Activated T-cell treated with anti-CD3 and anti-CD28 coated beads, Interleukin-2, amount 50 U/mL, for 72 hours (primary cell): ENCODE data around the gene ZBTB8B. TPM values are rescaled to one million over a fixed set of nuclear protein-coding genes. Genes with fewer than 3 reads are reported as not detected.
"Not testable (repeated sequence)": the region's sequence is repeated elsewhere in the genome, so short reads cannot be mapped to it uniquely, and the experiment has no call there.

Source experiments
- ATAC-seq, 2 donors: fragments of 150-1000 bp; cut with Tn5 transposase; replicated peaks in 1 of 2; 2 replicates each; pipeline ENCODE4 v1.10.0; 2021; ENCODE audit warnings: moderate library complexity in 2 of 2, mild to moderate bottlenecking in 1 of 2
- DNase-seq, 2 donors: peaks; one replicate each; pipeline ENCODE4 v3.0.0; 2021 to 2022; ENCODE audit warnings: mixed read lengths in 1 of 2
- H3K27ac Mint-ChIP-seq: one replicate; pipeline ENCODE4 v1.8.0; 2022; ENCODE audit warnings: mild to moderate bottlenecking, moderate library complexity, mixed read lengths
- H3K27me3 Mint-ChIP-seq: one replicate; pipeline ENCODE4 v1.8.0; 2022; ENCODE audit warnings: low read depth, mixed read lengths
- H3K36me3 Mint-ChIP-seq, 2 donors: one replicate each; pipeline ENCODE4 v1.8.0; 2022; ENCODE audit warnings: mixed read lengths in 2 of 2, mild to moderate bottlenecking in 1 of 2; ENCODE audit not compliant: insufficient read depth in 2 of 2
- H3K4me1 Mint-ChIP-seq: one replicate; pipeline ENCODE4 v1.8.0; 2022; ENCODE audit warnings: low read depth, mixed read lengths
- H3K4me3 Mint-ChIP-seq, 2 donors: one replicate each; pipeline ENCODE4 v1.8.0; 2022; ENCODE audit warnings: mild to moderate bottlenecking in 2 of 2, mixed read lengths in 2 of 2, moderate library complexity in 2 of 2
- H3K9me3 Mint-ChIP-seq, 2 donors: one replicate each; pipeline ENCODE4 v1.8.0; 2022; ENCODE audit warnings: mixed read lengths in 2 of 2
- total RNA-seq, 2 donors: library from RNA; stranded (reverse); gene quantifications; one replicate each; pipeline ENCODE4 v1.2.3, GENCODE V29; 2022

Gene ZBTB8B
- total RNA-seq, 2 donors from 2014 or later = not detected

DNA sequence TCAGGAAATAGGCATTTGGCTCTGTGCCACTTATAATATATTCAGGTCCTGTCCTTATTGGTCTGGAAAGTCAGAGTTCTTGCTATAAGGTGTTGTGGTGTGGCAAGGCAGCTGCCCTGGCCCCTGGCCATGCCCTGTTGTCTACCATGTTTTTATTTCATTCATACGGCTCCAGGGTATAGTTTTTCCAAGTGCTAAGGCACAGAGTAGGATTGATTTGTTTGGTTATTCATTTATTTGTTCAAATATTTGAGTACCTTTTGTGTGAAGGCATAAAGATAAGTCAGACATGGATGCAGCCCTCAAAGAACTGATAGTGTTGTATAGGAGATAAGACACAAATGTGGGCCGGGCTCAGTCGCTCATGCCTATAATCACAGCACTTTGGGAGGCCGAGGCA is 10.1 kb downstream of the ZBTB8B start:
- Mint-ChIP-seq H3K27me3 (peaks cover 21% of the 10 kb centered on the region), H3K4me1 (no peaks in the 10 kb centered on the region), H3K27ac (no peak overlapping the region), H3K36me3 (no peaks in the 10 kb centered on the region), H3K4me3 (no peak overlapping the region), H3K9me3 (no peaks in the 10 kb centered on the region)
- ATAC-seq (no peak), DNase-seq (no peak)

DNA sequence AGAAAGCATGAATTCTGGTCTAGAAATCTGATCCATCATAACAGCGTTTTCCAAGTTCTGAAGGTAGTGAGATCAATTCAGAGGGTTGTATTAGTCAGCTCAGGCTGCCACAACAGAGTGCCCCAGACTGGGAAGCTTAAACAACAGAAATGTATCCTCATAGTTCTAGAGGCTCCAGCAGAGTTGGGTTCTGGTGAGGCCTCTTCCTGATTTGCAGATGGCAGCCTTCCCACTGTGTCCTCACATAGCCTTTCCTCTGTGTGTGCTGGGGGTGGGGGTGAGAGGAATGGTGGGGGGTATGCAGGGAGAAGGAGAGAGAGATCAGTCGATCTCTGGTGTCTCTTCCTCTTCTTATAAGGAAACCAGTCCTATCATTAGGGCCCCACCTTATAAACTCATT is 15.1 kb downstream of the ZBTB8B start:
- H3K4me3 Mint-ChIP-seq = no peak overlapping the region
- H3K27me3 Mint-ChIP-seq = peaks cover 21% of the 10 kb centered on the region
- no peaks in the 10 kb centered on the region for H3K9me3 Mint-ChIP-seq

DNA sequence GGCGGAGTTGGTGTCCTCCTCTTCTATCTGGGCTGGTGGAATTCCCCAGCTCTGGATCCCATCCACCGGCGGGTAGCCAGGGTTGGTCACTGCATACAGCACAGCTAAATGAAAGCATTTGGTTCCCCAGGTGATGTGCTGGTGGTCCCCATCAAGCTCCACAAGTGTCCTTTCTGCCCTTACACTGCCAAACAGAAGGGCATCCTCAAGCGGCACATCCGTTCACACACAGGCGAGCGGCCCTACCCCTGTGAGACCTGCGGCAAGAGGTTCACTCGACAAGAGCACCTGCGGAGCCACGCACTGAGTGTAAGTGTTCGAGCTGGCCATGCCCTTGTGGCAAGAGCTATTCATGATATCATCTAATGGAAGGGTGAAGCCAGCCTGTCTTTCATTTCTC is 15.9 kb downstream of the ZBTB8B start:
- H3K9me3 Mint-ChIP-seq = no peaks in the 10 kb centered on the region
- no peak overlapping the region for H3K27ac Mint-ChIP-seq
- no peaks in the 10 kb centered on the region for H3K36me3 Mint-ChIP-seq
- no peaks in the 10 kb centered on the region for H3K4me1 Mint-ChIP-seq
- no peak for ATAC-seq
- no peak overlapping the region for H3K4me3 Mint-ChIP-seq
- DNase-seq = no peak
- peaks cover 15% of the 10 kb centered on the region for H3K27me3 Mint-ChIP-seq

More for the DNA sequence above, 15.1 kb downstream of the ZBTB8B start:
- H3K27ac Mint-ChIP-seq = no peak overlapping the region
- no peaks in the 10 kb centered on the region for H3K4me1 Mint-ChIP-seq
- no peak for DNase-seq
- ATAC-seq = no peak
- H3K36me3 Mint-ChIP-seq = no peaks in the 10 kb centered on the region

DNA sequence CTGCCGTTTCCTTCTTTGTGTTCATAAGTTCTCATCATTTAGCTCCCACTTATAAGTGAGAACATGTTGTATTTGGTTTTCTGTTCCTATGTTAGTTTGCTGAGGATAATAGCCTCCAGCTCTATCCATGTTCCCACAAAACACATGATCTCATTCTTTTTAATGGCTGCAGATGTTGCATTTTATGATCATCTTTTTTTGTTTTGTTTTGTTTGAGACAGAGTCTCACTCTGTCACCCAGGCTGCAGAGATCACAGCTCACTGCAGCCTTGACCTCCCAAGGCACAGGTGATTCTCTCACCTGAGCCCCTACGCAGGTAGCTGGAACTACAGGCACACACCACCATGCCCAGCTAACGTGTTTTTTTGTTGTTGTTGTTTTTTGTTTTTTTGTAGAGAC is 16.9 kb downstream of the ZBTB8B start:
- not testable (repeated sequence) for H3K27ac Mint-ChIP-seq, H3K27me3 Mint-ChIP-seq, H3K9me3 Mint-ChIP-seq, DNase-seq, H3K4me1 Mint-ChIP-seq, ATAC-seq, H3K4me3 Mint-ChIP-seq, H3K36me3 Mint-ChIP-seq

DNA sequence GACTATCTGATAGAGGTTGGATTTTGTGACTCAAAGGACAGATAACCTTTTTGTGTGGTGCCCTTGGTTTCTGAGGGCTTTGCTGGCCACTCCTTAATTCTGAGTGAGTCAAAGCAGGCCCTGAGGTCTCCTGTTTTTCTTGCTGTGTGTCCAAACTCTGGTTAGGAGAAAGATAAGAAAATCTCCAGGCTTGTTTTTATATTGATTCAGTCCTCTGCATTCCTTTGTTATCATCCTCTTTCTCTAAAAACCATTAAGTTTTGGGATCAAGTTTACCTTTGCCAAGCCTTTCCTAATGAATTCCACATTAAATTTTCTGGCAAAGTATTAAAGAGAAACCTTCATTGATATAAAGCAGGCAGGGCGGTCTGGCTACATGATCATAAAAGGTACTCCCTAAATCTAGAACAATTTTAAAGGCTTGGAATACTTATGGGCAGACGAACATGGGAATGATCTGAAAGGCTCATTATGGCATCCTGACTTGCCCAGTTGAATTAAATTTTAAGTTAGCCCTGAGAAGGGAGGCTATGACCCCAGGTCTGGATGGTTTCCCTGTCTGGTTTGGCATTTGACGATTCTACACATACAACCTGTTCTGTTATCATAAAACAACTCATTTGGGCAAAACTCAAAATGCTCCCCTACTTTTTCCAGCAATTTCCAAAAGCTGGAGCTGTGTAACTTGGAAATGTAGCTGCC is 20.8 kb downstream of the ZBTB8B start:
- no peak overlapping the region for H3K4me3 Mint-ChIP-seq
- peaks cover 4% of the 10 kb centered on the region for H3K27me3 Mint-ChIP-seq
- DNase-seq (no peak), ATAC-seq (no peak)
- no peaks in the 10 kb centered on the region for H3K4me1 Mint-ChIP-seq
- H3K9me3 Mint-ChIP-seq = no peaks in the 10 kb centered on the region
- no peak overlapping the region for H3K27ac Mint-ChIP-seq
- no peaks in the 10 kb centered on the region for H3K36me3 Mint-ChIP-seq

DNA sequence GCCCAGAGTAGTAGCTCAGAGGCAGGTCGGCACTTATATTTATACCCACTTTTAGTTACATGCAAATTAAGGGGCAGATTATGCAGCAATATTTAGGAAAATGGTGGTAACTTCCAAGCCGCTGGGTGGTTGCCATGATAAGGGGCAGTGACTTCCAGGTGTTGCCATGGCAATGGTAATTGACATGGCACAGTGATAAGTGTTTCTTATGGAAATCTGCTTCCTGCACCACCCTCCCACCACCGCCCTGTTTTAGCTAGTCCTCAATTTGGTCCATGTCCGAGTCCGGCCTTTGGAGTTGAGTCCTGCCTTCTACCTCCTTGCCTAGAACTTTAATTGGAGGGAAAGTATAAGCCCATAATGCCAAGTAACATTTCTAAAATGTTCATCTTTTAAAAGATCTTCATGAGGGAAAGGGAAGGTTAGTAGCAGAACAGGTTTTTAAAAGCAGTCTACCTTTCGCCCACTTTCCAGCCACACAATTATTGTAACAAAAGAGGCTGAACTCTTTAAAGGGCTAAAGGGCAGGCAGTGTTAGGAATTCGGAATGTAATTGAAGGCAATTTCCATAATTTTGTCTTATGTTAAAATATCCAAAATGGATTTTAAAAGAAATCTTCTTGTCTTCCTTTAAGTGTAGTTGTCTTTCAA is 21.7 kb downstream of the ZBTB8B start:
- Mint-ChIP-seq H3K9me3 (no peaks in the 10 kb centered on the region), H3K27me3 (peaks cover 4% of the 10 kb centered on the region), H3K36me3 (no peaks in the 10 kb centered on the region), H3K4me1 (no peaks in the 10 kb centered on the region), H3K4me3 (no peak overlapping the region), H3K27ac (no peak overlapping the region)
- ATAC-seq = no peak
- DNase-seq = no peak

DNA sequence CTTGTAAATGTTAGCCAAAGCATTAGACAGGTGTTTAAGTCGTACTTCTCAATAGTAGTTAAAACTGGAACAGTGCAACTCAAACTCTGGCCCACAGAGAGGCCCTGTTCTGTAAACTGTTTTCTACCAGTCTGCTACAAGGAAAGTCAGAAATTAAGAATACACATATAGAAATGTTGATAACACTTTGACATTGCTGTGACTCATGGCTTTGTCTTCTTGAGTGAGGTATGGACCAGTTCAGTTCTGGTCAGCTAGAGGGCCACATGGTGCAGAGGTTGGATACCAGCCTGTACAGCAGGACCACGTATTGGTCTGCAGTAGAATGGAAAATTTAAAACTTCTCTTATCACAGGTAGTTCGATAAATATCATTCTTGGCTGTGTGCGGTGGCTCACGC is 22.3 kb downstream of the ZBTB8B start:
- H3K36me3 Mint-ChIP-seq = no peaks in the 10 kb centered on the region
- DNase-seq (no peak), ATAC-seq (no peak)
- no peak overlapping the region for H3K27ac Mint-ChIP-seq
- no peak overlapping the region for H3K4me3 Mint-ChIP-seq
- no peaks in the 10 kb centered on the region for H3K4me1 Mint-ChIP-seq
- H3K27me3 Mint-ChIP-seq = peaks cover 4% of the 10 kb centered on the region
- no peaks in the 10 kb centered on the region for H3K9me3 Mint-ChIP-seq

DNA sequence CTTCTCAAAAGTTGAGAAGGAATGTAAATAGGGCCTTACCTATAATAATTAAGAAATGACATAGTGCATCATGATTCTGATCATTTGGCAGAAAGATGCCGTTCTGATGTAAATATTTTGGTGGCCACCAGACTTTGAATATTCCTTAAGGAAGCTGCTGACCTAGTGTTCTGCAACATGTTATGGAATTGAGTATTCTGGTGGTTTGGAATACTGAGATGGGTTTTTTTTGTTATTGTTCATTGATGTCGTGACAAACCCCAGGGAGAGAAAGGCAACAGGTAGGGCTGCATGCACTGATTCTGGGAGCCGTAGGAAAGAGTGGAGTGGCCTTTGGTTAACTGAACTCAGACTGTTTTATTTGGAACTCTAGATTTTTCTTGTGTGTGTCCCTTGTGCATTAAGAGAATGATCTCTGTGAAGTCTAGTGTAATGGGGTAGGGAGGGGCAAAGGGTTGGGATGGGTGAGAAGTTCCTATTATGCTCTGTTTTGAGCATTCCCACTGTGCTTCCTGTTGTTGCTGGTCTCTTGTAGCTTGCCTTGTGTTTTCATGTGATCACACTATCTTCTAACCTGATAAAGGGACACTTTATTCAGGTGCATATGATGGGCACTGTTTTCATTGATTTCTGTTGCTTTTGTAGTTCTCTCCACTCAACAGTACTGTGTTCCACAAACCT is 25.0 kb downstream of the ZBTB8B start:
- H3K27me3 Mint-ChIP-seq = peaks cover 4% of the 10 kb centered on the region
- no peak overlapping the region for H3K4me3 Mint-ChIP-seq
- no peak for DNase-seq
- no peak for ATAC-seq
- no peak overlapping the region for H3K27ac Mint-ChIP-seq
- no peaks in the 10 kb centered on the region for H3K36me3 Mint-ChIP-seq
- no peaks in the 10 kb centered on the region for H3K4me1 Mint-ChIP-seq
- no peaks in the 10 kb centered on the region for H3K9me3 Mint-ChIP-seq

DNA sequence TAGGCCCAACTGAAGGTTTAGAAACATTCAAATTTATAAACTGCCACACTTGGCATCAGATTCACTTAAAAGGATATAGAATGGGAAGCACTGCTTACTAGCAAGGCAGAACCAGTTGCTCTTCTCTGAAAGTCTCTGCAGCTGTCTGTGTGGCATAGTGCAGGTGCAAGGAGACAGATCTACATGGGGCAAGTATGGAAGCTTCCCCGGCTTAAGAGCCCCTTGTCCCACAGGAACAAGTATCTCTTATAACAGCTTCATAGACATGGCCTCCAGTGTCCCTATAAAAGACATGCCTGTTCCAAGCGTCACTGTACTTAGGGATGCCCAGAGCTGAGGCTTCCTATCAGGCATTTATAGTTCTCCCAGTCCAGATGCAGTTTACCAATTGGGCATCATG is 26.5 kb downstream of the ZBTB8B start:
- Mint-ChIP-seq H3K27me3 (peaks cover 4% of the 10 kb centered on the region), H3K27ac (no peak overlapping the region), H3K4me1 (no peaks in the 10 kb centered on the region), H3K9me3 (no peaks in the 10 kb centered on the region), H3K36me3 (no peaks in the 10 kb centered on the region), H3K4me3 (no peak overlapping the region)
- DNase-seq (no peak), ATAC-seq (no peak)

DNA sequence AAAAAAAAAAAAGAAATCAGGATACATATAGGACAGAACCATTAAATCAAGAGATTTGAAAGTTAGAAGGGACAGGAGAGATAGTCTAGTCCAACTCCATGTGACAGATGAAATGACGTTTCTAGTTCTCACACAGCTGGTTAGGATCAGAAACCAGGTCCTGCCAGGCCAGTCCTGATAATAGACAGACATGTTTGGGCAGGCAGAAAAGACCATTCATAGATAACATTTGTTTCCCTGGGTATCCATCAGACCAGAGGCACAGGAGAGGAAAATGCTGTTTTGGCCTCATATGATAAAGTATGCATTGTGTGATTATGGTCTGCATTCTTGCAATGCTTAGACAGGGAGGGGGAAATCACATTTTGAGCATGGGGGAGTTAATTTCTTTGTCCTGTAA is 29.3 kb downstream of the ZBTB8B start:
- DNase-seq (no peak), ATAC-seq (no peak)
- Mint-ChIP-seq H3K27ac (no peak overlapping the region), H3K36me3 (no peaks in the 10 kb centered on the region), H3K4me1 (no peaks in the 10 kb centered on the region), H3K27me3 (peaks cover 20% of the 10 kb centered on the region), H3K9me3 (no peaks in the 10 kb centered on the region), H3K4me3 (no peak overlapping the region)

DNA sequence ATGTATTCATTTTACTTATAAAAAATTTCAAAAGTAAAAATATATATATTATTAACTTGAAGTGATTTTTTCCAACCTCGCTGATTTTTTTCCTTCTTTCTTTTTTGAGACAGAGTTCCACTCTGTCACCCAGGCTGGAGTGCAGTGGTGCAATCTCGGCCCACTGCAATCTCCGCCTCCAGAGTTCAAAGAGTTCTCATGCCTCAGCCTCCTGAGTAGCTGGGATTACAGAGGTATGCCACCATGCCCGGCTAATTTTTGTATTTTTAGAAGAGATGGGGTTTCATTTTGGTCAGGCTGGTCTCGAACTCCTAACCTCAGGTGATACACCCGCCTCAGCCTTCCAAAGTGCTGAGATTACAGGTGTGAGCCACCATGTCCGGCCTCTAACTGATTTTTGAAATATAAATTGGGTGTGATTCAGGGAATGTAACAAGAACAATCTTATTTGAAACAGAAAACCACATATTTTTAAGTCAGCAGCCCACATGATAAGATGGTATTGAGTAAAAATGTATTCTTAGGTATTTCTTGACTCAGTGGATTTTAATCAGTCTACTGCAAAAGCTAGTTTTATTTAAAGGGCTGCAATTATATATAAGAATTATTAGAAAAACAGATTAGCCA is 30.0 kb downstream of the ZBTB8B start:
- ATAC-seq (no peak), DNase-seq (no peak)
- H3K4me1 Mint-ChIP-seq = no peaks in the 10 kb centered on the region
- H3K27ac Mint-ChIP-seq = no peak overlapping the region
- peaks cover 25% of the 10 kb centered on the region for H3K27me3 Mint-ChIP-seq
- H3K4me3 Mint-ChIP-seq = no peak overlapping the region
- no peaks in the 10 kb centered on the region for H3K9me3 Mint-ChIP-seq
- no peaks in the 10 kb centered on the region for H3K36me3 Mint-ChIP-seq

DNA sequence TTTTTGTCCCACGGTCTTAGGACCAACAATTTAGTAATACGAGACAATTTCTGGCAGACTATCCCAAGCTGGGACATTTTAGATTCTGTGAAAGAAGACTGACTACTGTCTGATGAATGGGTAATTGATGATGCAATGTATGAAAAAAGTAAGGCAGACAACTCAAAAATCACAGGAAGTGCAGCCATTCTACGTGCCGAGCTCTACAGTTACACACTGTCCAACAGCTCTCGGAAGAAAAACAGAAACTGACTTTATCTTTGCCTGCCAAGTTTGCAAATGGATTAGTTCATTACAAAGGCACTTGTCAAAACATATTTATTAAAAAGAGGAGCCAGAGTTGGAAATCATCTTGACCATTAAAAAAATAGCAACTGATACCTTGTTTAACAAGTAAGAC is 31.3 kb downstream of the ZBTB8B start:
- peaks cover 32% of the 10 kb centered on the region for H3K27me3 Mint-ChIP-seq
- H3K36me3 Mint-ChIP-seq = no peaks in the 10 kb centered on the region
- ATAC-seq (no peak), DNase-seq (no peak)
- H3K9me3 Mint-ChIP-seq = no peaks in the 10 kb centered on the region
- no peak overlapping the region for H3K27ac Mint-ChIP-seq
- no peak overlapping the region for H3K4me3 Mint-ChIP-seq
- H3K4me1 Mint-ChIP-seq = peaks cover 4% of the 10 kb centered on the region

DNA sequence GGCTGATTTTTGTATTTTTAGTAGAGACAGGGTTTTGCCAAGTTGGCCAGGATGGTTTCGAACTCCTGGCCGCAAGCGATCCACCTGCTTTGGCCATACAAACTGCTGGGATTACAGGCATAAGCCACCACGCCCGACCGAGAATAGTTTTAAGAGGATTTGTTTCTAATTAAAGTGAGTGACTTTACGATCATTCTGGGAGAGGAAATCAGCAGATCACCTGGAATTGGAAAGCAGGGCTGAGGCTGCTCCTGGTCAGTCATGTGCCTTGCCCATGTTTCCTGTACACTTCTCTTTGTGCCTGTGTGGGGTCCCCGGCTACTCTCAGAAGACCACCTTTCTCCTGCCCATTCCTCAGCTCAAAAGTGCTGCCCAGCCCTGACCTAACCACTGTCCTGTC is 33.9 kb downstream of the ZBTB8B start:
- DNase-seq (no peak), ATAC-seq (no peak)
- H3K4me1 Mint-ChIP-seq = peaks cover 6% of the 10 kb centered on the region
- no peaks in the 10 kb centered on the region for H3K36me3 Mint-ChIP-seq
- no peak overlapping the region for H3K4me3 Mint-ChIP-seq
- no peaks in the 10 kb centered on the region for H3K9me3 Mint-ChIP-seq
- peaks cover 45% of the 10 kb centered on the region for H3K27me3 Mint-ChIP-seq
- no peak overlapping the region for H3K27ac Mint-ChIP-seq
